ENCODE data around the gene KDM6A. TPM values are rescaled to one million over a fixed set of nuclear protein-coding genes. Genes with fewer than 3 reads are reported as not detected.
"Not testable (repeated sequence)": the region's sequence is repeated elsewhere in the genome, so short reads cannot be mapped to it uniquely, and the experiment has no call there.

KDM6A gene
- total RNA-seq, 1 donor from 2014 or later, result 28.0 TPM

DNA sequence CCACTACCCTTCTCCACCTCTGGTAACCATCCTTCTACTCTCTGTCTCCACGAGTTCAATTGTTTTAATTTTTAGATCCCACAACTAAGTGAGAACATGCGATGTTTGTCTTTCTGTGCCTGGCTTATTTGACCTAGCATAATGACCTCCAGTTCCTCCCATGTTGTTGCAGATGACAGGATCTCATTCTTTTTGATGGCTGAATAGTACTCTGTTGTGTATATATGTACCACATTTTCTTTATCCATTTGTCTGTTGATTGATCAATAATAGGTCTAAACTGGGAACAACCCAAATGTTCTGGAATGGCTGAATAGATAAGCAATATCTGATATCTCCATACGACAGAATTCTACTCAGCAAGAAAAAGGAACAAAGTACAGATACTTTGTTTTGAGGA lies 260.5 kb downstream of the KDM6A start:
- no peak for ATAC-seq

GRCh38 chrX:45134315-45134731 lies 261.3 kb downstream of the KDM6A start:
- no peak for ATAC-seq

DNA sequence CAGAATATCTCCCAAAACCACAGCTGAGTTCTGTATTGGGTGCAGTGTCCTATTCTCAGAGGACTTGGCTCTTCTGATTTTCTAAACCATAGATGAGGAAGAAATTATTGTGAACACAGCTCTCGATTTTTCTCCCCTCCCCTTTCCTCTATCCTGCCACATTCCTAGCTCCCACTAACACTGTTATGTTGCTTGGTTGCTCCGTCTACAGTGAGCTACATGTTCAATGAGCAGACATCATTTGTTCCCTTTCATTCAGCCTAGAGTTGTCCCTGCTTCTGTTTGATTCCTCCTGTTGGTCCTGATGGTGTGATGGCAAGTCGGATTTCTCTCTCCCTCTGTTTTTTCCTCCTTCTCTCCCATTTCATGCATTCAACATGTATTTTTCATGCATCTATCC lies 261.8 kb downstream of the KDM6A start:
- no peak for ATAC-seq

DNA sequence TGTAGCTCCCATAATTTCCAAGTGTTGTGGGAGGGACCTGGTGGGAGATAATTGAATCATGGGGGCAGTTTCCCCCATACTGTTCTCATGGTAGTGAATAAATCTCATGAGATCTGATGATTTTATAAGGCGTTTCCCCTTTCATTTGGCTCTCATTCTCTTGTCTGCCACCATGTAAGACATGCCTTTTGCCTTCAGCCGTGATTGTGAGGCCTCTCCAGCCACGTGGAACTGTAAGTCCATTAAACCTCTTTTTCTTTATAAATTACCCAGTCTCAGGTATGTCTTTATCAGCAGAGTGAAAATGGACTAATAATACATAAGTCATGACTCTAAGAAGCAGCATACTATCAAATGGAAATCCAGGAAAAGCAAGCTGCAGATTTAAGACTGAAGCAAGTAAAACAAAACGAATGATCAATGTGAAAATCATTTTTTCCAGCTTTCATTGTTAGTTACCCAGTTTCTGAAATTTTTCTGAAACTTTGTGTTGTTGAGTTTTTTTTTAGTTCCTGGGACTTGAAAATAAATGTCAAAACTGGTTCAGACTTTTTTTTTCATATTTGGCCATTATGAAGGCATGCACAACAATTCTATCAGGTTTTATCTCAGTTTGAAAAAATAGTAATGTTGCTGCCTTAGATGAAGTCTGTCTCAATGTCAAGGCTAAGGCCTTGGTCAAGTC lies 262.5 kb downstream of the KDM6A start:
- not testable (repeated sequence) for ATAC-seq

GRCh38 chrX:45137531-45137930 lies 264.5 kb downstream of the KDM6A start:
- ATAC-seq, result no peak

GRCh38 chrX:45138525-45138924 lies 265.5 kb downstream of the KDM6A start:
- ATAC-seq, result no peak

GRCh38 chrX:45140812-45141211 lies 267.8 kb downstream of the KDM6A start:
- ATAC-seq, result no peak

GRCh38 chrX:45142185-45142584 lies 269.2 kb downstream of the KDM6A start:
- ATAC-seq, result no peak

GRCh38 chrX:45143455-45143854 lies 270.5 kb downstream of the KDM6A start:
- no peak for ATAC-seq

GRCh38 chrX:45145492-45146215 lies 272.7 kb downstream of the KDM6A start:
- ATAC-seq, result no peak

DNA sequence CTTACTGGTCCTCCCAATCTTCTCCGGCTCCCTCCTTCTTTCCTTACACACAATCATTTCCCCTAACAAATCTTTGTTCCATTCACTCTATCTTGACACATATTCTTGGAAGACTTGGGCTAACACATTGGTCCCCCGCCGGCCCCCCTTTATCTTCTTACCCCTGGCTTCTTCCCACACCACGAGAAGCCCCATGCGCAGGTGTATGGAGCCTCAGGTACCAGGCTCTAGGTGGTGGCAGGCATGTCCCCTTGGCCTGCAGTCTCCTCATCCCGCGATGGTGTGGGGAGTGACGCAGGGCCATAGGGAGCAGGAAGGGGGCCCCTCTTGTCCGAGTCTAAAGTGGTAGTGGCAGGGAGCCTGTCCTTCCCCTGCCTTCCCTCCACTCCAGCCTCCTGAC lies 277.8 kb downstream of the KDM6A start:
- no peak for ATAC-seq

DNA sequence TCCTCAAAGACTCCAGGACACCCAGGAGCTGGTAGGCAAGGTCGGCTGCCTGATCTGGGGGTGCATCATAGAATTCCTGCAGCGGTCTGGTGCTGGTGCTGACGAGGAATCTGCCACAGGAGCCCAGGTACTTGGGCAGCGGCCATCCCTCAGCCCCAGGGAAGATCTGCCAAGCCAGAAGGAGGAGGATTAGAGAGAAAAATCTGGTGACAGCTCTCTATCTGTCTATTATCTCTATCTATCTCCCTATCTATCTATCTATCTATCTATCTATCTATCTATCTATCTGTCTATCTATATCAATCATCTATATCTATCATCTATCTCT lies 281.0 kb downstream of the KDM6A start:
- ATAC-seq, result no peak

DNA sequence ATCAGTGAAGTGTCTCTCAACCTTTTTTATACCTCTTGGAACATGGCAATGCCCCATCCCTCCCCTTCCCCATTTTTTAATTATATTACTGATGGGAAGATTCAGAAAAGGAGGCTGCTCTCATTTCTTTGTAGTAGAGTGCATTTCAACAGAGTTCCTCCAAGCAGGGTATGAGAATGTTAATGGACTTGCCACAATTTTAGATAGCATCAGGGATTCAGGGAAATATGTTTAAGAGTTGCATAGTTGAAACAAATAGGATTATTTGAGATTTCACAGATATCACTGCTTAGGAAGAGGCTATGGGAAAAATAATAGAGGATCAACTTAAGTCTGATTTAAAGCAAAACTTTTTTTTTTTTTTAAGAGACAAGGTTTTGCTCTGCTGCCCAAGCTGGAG lies 281.5 kb downstream of the KDM6A start:
- ATAC-seq, result no peak

- no peak for ATAC-seq
Observed at GRCh38 chrX:45157647-45158046, 284.7 kb downstream of the KDM6A start.

Other genes with a start within 250 kb of the KDM6A start
- not detected for gene DUSP21, start 29.2 kb upstream of the KDM6A start, total RNA-seq

Measured in esophagus mucosa (tissue), 1 donor.